Colon (tissue), 2 donors: ENCODE data around the gene STARD10.
"Not testable (repeated sequence)": the region's sequence is repeated elsewhere in the genome, so short reads cannot be mapped to it uniquely, and the experiment has no call there.

ENCODE experiments used
- FAIRE-seq: peaks from 2 replicates; lab custom pipeline; 2012; peaks lifted over from hg19 to GRCh38; lab: Jason Lieb, UNC
- donor health status: control.
- donor health status: control.

Gene STARD10

DNA sequence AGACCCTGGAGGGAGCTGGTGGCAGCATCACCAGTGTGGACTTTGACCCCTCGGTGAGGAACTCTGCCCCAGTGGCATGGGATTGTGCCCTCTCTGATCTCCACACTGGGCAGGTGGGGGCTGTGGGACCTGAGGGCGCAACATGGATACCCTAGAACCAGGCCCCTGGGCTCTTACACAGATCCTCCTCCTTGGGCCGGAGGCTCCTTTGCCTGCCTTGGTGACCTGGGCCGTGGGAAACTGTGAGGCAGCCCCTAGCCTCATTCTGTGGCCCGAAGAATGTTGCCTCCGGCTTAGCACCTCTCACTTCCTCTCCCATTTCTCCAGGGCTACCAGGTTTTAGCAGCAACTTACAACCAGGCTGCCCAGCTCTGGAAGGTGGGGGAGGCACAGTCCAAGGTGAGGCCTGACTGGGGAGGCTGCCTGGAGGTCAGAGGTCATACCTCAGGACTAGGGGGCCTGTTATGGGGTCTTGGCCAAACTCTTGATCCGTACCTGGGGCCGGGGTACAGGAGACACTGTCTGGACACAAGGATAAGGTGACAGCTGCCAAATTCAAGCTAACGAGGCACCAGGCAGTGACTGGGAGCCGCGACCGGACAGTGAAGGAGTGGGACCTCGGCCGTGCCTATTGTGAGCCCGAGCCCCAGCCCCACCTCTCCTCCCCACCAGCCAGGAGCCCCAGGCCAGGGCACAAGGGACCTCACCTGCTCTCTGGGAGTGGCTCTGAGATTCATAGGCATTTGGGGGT, 32.5 kb upstream of the STARD10 start:
- FAIRE-seq = no peak

DNA sequence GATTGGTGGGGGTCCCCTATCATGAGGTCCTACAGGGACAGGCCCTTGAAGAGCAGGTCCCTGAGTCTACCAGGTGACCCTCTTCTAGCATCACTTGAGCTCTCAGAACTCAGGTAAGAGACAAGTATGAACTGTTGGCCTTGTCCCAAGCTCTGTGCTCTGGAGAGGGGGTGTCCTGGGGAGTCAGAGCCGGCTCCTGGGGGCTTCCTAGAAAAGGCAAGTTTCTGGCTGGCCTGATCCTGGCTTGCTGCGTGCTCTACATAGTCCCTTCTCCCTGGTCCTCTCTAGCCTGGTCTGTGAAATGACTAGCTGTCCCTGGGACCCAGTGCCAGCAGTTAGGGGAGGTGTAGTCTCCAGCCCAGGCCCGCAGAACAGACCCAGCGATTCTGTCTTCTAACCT, 31.8 kb upstream of the STARD10 start:
- FAIRE-seq = no peak

DNA sequence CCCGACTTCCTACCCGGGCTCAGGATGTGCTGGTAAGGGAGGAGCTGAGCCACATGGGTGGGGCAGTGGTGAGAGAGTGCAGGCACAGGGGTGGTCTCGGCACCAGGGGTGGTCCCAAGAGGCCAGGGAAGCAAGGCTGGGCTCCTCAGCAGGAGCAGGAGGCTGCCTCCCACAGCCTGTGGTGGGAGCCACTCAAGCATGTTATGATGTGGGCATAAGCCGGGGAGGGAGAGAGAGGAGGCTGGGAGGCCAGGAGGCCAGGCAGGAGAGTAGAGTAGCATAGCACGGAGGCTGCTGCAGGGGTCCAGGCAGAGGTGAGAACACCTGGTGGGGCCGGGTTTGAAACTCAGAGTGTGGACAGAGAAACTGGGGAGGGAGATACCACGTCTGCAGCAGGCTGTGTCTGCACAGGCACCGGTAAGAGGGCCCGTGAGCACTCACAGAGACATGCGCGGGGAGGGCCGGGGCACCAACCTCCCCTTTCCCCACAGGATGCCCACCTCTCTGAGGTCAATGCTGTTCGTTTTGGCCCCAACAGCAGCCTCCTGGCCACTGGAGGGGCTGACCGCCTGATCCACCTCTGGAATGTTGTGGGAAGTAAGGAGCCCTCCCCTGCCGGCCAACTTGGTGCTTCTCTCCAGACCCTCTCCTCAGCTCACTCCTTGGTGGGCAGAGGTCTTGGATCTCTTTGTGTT, 31.1 kb upstream of the STARD10 start:
- no peak for FAIRE-seq

DNA sequence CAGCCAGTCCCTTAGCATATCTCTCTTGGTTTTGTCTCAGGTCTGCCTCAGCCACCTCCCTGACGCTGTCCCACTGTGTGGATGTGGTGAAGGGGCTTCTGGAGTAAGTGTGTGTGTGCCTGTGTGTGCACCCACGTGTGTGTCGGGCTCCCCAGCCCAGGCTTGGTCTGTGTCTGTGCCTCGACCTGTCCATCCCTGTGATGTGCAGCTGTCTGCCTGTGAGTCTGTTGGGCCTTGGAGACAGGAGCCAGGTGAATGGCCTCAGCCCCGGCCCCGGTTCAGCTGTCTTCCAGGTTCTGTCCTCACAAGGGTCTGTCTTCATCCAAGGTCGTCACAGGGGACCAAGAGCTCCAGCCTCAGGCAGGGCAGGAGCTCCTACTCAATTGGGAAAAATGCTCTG, 30.2 kb upstream of the STARD10 start:
- FAIRE-seq = no peak

DNA sequence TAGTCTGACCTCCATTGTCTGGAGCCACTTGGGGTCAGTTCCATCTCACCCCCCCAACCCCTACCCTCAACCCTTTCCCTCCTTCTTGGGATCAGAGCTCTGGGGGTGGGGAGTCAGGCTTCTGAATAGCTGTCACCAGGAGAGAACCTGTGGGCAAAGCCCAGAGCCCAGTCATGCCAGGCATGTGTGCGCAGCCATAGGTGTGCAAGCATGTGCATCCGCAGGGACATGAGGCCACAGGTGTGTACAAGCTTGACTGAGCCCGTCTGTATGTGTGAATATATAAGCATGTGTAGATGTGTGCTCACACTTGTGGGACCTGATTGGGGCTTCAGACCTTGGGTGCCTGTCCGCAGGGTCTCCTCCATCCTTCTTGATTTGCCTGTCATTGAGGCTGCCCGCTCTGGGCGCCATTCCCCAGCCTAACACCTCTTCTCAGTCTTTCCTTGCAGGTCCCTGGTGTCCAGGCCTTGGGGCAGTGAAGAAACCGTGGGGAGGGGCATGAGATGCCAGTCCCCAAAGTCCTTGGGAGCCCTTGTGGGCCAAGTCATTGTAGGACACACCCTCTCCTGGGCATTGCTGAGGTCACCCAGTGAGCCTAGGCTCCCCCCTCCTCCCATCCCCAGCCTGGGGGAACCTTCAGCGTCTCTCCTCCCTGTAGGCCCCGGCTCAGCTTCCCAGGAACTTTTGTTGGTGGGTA, 29.4 kb upstream of the STARD10 start:
- FAIRE-seq = no peak

DNA sequence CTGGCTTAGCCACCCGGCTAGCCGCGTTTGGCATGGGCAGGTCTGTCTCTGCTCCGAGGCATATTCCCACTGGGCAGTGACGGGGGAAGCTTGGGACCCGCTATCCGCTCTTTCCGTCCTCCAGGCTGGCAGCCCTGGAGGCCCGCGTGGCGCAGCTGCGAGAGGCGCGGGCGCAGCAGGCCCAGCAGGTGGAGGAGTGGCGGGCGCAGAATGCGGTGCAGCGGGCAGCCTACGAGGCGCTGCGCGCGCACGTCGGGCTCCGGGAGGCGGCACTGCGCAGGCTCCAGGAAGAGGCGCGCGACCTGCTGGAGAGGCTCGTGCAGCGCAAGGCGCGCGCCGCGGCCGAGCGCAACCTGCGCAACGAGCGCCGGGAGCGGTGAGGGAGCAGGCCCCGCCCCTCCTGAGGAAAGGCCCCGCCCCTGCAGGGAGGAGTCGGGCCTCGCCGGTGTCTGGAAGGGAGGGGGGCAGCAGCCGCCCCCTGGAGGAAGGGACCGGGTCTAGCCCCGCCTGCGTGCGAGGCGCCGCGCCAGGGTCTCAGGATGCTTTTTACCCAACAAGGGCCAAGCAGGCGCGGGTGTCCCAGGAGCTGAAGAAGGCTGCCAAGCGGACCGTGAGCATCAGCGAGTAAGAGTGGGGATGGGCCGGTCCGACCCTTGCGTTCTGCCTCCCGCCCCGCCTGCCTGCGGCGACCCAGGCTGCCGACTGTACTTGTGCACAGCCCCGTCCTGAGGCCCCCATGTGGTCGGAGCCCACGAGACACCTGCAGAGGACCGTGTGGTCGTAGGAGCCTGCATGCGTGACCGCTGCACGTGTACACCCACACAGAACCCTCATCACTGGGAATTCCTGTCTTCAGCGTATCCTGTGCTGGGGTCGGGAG, 28.3 kb upstream of the STARD10 start:
- no peak for FAIRE-seq

DNA sequence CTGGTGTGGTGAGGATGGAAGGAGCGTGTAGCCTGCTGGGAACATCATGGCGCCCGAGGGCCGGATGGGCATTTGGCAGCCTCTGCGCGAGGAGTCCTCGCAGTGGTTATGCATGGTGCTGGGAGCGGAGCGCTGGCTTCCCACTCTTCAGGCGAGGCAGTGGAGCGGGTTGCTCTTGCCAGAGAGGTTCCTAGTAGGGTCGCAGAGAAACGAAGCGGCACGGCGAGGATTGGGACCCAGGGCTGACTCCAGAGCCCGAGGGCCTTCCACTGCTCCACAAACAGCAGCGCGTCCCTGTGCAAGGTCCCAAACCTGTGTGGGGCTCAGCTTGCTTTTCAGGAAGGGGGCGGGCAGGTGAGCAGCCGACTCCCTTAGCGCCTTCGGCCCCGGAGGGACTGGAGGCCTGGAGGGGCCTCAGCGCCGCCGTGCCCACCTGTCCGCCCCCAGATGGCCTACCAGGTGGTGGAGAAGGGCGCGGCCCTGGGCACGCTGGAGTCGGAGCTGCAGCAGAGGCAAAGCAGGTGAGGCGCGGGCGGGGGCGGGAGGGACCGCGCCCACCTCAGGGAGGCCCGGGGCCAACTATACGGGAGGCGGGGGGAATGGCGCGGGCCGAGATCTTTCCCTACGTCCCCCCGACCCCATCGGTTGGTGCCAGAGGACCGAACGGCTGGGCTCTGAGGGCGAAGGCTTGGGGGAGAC, 27.5 kb upstream of the STARD10 start:
- no peak for FAIRE-seq

DNA sequence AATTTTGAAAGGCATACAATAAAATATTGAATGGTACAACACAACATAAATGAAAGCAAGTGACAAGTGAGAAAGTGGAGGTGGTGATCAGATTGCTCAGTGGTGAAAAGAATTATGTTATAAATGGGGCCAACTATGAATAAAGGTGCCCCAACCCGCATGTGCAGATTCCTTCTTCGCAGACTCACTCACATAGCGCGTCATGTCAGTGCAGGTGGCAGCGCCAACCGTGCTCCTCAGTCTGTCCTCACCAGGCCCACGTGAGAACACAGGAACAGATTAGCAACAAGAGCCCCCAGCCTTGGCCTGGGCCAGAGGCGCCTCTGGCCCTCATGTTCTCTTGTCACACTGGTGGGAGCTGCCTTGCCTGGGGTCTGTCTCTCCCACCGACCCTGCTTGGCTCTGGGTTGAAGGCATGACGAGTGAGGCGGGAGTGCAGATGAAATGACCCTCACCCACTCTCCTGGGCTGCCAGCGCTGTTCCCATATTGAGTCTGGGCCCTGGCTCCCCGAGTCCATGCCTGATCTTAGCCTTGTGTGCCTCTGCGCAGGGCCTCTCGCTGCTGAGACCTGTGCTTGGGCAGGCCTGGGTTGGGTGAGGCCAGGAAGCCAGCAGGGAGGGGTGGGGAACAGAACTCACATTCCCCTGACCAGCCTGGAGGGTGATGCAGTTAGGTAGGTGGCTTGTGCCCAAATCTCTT, 26.7 kb upstream of the STARD10 start:
- FAIRE-seq = no peak

DNA sequence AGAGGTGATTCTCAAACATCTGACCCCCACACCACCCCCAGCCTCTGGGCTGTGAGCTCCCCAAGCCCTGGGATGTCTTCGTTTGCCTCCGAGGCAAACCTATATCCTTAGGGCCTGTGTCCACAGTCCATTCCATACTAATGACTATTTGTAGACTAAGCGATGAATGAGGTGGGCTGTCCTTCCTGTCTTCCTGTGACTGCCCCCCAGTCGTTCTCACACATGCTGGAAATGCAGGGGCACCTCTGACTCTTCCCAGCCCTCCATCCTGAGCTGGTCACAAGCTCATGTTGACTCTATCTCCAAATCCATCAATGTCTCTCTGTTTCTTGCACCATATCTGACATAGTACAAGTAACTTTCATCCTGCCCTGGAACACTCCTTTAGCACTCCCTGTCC, 25.1 kb upstream of the STARD10 start:
- no peak for FAIRE-seq

DNA sequence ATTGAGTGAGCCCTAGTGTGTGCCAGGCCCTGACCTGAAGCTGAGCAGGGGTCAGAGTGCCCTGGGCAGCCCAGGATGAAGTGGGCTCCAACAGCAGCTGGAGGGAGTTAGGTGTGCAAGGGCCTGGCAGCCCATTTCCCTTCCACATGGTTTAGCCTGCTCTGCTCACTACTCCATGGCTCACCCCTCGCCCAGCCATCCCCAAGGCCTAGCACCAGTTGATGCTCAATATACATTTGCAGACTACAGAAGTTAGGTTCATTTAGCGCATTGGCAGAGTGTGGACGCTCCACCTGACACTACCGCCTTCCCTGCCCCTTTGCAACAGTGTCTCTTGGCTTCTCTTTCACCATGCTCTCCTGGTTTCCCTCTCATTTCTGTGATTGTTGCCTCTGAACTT, 24.1 kb upstream of the STARD10 start:
- no peak for FAIRE-seq

DNA sequence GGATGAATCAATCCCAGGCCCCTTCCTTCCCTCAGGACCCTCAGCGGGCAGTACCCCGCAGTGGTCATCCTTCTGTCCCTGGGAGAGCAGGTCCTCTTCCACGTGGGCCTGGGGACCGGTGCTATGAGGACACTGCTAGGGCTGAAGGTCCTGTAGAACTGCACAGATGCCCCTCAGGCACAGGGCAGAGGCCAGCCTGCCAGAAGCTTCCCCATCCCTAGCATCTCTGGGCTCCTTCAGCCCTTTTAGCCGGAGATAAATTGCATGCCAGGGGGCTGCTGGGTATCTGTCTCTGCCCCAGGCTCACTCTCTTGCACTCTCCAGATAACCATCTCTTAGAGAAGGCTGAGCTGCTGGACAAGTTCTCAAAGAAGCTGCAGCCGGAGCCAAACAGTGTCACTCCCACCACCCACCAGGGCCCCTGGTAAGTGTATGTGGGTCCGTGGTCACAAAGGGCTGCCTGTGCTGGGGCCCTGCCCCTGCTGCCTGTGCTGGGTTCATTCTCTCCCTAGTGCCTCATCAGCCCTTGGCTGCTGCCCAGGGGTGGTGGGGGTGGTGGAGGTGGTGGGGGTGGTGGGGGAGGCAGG, 22.6 kb upstream of the STARD10 start:
- FAIRE-seq = no peak

DNA sequence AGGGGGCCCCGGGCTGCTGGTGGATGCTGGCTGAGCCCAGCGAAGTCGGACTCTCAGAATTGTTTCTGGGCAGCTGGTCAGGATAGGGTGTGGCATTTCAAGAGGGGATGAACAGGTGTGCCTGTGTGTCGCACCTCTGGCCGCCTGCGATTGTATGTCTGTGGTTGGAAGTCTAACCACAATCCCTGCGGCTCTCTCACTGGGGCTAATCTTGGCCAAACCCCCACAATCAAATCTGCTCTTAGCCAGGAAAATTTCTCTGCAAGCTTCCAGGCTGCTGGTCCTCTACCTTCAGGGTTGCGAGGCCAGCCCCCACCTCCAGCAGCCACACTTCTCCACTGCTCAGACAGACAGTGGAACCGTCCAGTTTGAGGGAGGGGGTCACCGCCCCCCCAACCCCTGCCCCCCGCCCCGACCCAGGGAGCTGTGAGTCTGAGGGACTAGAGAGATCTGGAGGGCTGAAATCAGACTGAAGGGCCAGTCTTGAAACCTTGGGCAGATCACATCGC, 21.3 kb upstream of the STARD10 start:
- no peak for FAIRE-seq

DNA sequence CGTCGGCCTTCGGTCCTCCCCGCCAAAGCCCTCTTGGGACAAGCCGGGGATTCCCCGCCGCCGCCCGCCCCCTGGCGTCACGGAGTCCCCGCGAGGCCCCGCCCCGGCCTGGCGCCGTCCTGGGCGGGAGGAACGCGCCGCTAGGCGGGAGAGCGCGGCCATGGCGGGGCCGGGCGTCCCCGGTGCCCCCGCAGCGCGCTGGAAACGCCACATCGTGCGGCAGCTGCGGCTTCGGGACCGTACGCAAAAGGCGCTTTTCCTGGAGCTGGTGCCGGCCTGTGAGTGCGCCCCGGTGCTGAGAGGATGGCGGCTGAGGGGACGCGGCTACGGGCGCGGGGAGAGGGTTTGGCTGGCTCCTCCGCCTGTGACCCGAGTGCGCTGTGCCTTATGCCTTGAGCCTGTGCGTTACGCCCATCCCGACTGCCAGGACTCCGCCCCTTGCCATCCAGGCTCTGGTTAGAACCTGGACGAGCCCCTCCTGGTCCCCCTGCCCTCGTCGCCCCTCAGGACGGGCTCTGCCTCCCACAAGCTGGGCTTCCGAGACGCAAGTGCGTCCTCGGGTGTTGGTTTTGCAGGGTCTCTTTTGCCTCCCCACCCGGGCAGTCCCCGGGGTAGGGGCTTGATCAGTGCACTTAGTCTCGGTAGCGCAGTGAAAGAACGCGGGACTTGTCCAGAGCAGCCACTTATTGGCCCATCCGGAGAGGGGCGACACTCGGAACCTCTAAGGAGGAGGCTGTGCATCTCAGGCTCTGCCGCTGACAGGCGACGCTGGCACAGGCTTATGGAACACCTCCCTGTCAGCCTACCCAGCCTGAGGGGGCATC, 20.7 kb upstream of the STARD10 start, which contains the start of gene ATG16L2:
TSS of gene ATG16L2 (plus strand) at position 126 of the 824 bp plus-strand sequence. CDS start at position 161, 35 bp downstream.
- no peak for FAIRE-seq

DNA sequence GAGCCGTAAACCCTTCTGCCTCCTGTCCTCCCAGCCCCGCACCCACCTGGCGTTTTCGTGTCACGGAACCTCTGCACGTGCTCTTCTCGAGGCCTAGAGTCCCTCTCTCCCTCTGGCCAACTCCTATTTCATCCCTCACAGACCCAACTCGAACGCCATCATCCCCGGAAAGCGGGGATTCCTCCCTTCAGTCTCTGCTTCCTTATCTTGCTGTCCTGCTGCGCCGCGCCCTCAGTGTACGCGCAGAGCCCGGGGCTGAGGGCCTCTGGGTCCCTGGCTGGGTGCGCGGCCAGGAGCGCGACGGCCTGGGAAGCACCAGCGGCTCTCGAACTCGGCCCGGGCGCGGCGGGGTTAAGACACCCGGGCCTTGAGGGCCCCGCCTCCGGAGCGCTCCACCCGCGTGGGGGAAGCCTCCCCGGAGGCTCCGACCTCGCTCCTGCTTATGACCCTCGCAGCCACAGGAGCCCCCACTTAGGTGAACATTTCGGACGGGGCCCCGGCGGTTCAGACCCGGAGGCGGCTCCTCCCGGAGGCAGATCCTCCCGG, 20.0 kb upstream of the STARD10 start:
- FAIRE-seq = no peak

DNA sequence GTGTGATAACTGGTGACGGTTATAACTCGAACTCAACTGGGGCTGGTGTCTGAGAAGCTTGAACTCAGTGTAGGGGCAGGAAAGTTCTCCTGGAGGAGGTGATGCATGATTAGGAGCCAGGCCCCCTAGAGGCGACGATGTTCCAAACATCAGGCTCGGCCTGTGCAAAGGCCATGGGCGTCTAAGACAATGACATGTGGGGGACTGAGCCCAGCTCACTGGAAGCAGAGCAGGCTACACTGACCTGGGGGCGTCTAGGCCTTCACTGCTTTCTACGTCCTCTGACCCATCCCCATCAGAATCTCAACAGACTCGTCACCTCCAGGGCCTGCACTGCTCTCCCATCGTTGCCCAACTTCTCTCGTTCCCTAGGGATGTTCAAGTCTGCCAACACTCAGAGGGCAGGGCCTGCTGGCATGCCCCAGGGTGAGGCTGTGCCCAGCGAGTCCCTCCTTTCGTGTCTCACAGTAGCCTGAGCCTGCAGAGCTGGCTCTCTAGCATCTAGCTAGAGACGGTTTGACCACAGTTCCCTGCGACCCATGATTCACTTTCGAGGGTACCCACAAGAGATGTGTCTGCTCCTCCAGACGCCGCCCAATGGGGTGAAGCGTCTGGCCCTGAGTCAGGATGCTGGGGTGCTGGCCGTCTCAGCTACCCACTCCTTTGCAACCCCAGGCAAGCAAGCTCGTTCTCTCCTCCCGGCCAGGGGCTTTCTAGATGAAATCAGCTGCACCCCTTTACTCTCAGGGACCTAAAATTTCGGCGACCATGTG, 19.3 kb upstream of the STARD10 start:
- no peak for FAIRE-seq

DNA sequence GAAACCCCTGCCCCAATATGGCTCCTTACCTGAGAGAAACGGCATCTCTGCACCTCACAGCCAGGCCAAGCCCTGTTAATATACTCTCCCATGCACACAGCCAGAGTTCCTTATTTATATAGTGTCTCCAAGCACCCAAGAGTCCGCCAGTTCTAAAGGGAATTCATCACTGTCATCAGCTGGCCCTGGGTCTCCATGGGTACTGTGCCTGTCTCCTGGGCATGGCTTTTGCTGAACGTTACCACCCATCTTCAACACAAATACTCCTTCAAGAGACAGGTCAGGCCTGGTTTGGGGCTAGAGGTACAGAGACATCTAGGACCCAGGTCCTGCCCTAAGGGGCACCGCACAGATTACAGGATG, 18.7 kb upstream of the STARD10 start:
- FAIRE-seq = no peak

DNA sequence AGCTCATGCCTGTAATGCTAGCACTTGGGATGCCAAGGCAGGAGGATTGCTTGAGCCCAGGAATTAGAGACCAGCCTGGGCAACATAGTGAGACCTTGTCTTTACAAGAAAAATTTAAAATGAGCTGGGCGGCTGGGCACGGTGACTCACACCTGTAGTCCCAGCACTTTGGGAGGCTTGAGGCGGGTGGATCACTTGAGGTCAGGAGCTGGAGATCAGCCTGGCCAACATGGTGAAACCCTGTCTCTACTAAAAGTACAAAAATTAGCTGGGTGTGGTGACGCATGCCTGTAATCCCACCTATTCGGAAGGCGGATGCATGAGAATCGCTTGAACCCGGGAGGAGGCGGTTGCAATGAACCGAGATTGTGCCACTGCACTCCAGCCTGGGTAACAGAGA, 17.8 kb upstream of the STARD10 start:
- not testable (repeated sequence) for FAIRE-seq

DNA sequence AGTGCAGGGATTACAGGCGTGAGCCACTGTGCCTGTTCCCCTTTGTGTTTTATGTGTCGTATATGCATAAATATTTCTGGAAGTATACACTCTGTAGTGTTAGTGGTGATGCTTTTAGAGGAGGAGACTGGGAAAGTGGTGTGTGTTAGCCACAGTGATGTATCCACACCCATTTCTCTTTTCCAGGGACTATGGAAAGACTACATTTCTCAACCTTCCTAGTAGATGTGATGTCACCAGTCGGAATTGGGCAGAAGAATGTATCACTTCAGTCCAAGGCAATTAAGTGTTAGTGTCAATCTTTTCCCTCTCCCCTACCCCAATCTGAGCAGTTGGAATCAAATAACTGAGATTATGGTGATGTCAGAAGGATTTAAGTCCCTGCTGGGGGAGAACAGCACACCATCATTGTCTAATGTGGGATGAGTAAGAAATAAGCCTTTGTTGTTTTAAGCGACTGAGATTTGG, 14.5 kb upstream of the STARD10 start:
- no peak for FAIRE-seq
